ENCODE data around the gene TECTA. TPM values are rescaled to one million over a fixed set of nuclear protein-coding genes. Genes with fewer than 3 reads are reported as not detected.

TECTA gene
- total and polyA plus RNA-seq, 2 experiments from 2014 or later: 0.17 to 0.50 TPM

- Histone ChIP-seq H3K9me2 (replicated peaks; ENCODE audit: insufficient read depth) (no peaks in the 10 kb centered on the region), H3K4me1 (ENCODE audit: insufficient read depth) (no peaks in the 10 kb centered on the region), H3K4me3 (no peak overlapping the region), H3K27me3 (no peaks in the 10 kb centered on the region), H3K27ac (no peak overlapping the region), H3K79me2 (no peaks in the 10 kb centered on the region), H3K36me3 (replicated peaks; ENCODE audit: insufficient read depth, low read depth) (no peaks in the 10 kb centered on the region), H4K20me1 (ENCODE audit: insufficient read depth, poor library complexity, severe bottlenecking) (no peaks in the 10 kb centered on the region), H3K9me3 (ENCODE audit: low read depth) (no peaks in the 10 kb centered on the region), H3K4me2 (no peak overlapping the region), H2AFZ (no peak overlapping the region)
- TF ChIP-seq EZH2 (IDR thresholded peaks at IDR 0.05; ENCODE audit: borderline replicate concordance): no peak
- DNase-seq (ENCODE audit: low spot score): no peak
- WGBS (ENCODE audit: low lambda C conversion rate, missing lambda C conversion rate): 96% methylated on average over 5 of the region's 5 CpGs
These were observed 37.2 kb downstream of the TECTA start for GRCh38 chr11:121138259-121138658.

DNA sequence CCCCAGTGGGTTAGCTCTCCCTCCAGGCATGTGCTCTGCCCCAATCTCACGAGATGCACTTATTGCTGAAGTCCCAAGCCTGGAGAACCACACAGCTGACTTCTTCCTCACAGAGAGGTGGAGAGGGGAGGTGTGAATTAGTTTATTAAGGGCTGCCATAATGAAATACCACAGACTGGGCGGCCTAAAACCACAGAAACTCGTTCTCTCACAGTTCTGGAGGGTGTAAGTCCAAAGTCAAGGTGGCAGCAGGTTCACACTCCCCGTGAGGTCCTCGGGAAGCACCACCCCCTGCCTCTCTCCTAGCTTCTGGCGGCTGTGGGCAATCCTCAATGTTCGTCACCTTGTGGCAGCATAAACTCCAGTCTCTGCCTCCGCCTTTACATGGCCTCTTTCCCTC, 39.3 kb downstream of the TECTA start:
- no peaks in the 10 kb centered on the region for H3K9me2 ChIP-seq (replicated peaks; ENCODE audit: insufficient read depth)
- no peaks in the 10 kb centered on the region for H3K4me1 ChIP-seq (ENCODE audit: insufficient read depth)
- no peaks in the 10 kb centered on the region for H3K27me3 ChIP-seq
- no peaks in the 10 kb centered on the region for H3K79me2 ChIP-seq
- 92% methylated on average over 8 of the region's 8 CpGs for WGBS (ENCODE audit: low lambda C conversion rate, missing lambda C conversion rate)
- no peak overlapping the region for H3K27ac ChIP-seq
- TF ChIP-seq, protein P1, sequence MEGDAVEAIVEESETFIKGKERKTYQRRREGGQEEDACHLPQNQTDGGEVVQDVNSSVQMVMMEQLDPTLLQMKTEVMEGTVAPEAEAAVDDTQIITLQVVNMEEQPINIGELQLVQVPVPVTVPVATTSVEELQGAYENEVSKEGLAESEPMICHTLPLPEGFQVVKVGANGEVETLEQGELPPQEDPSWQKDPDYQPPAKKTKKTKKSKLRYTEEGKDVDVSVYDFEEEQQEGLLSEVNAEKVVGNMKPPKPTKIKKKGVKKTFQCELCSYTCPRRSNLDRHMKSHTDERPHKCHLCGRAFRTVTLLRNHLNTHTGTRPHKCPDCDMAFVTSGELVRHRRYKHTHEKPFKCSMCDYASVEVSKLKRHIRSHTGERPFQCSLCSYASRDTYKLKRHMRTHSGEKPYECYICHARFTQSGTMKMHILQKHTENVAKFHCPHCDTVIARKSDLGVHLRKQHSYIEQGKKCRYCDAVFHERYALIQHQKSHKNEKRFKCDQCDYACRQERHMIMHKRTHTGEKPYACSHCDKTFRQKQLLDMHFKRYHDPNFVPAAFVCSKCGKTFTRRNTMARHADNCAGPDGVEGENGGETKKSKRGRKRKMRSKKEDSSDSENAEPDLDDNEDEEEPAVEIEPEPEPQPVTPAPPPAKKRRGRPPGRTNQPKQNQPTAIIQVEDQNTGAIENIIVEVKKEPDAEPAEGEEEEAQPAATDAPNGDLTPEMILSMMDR (IDR thresholded peaks at IDR 0.05; ENCODE audit: poor library complexity): no peak
- TF ChIP-seq EZH2 (IDR thresholded peaks at IDR 0.05; ENCODE audit: borderline replicate concordance) (no peak), EZH2phosphoT487 (IDR thresholded peaks at IDR 0.05; ENCODE audit: low read depth, severe bottlenecking, unreplicated experiment) (no peak)
- no peaks in the 10 kb centered on the region for H3K9me3 ChIP-seq (ENCODE audit: low read depth)
- no peak overlapping the region for H3K4me2 ChIP-seq
- no peak overlapping the region for H3K4me3 ChIP-seq
- no peaks in the 10 kb centered on the region for H4K20me1 ChIP-seq (ENCODE audit: insufficient read depth, poor library complexity, severe bottlenecking)
- no peaks in the 10 kb centered on the region for H3K36me3 ChIP-seq (replicated peaks; ENCODE audit: insufficient read depth, low read depth)
- DNase-seq (ENCODE audit: low spot score): no peak
- H2AFZ ChIP-seq: no peak overlapping the region

- Histone ChIP-seq H3K27ac (no peak overlapping the region), H3K4me1 (ENCODE audit: insufficient read depth) (no peaks in the 10 kb centered on the region), H4K20me1 (ENCODE audit: insufficient read depth, poor library complexity, severe bottlenecking) (no peaks in the 10 kb centered on the region), H3K4me3 (no peak overlapping the region), H3K27me3 (no peaks in the 10 kb centered on the region), H2AFZ (no peak overlapping the region), H3K9me2 (replicated peaks; ENCODE audit: insufficient read depth) (no peaks in the 10 kb centered on the region), H3K4me2 (no peak overlapping the region), H3K79me2 (no peaks in the 10 kb centered on the region), H3K36me3 (replicated peaks; ENCODE audit: insufficient read depth, low read depth) (no peaks in the 10 kb centered on the region), H3K9me3 (ENCODE audit: low read depth) (no peaks in the 10 kb centered on the region)
- TF ChIP-seq, protein P1 (IDR thresholded peaks at IDR 0.05; ENCODE audit: poor library complexity): no peak
- TF ChIP-seq EZH2phosphoT487 (IDR thresholded peaks at IDR 0.05; ENCODE audit: low read depth, severe bottlenecking, unreplicated experiment): no peak
- DNase-seq (ENCODE audit: low spot score): no peak
- 100% methylated on average over 1 of the region's 1 CpG for WGBS (ENCODE audit: low lambda C conversion rate, missing lambda C conversion rate)
These were observed 40.0 kb downstream of the TECTA start for GRCh38 chr11:121141066-121141465.

DNA sequence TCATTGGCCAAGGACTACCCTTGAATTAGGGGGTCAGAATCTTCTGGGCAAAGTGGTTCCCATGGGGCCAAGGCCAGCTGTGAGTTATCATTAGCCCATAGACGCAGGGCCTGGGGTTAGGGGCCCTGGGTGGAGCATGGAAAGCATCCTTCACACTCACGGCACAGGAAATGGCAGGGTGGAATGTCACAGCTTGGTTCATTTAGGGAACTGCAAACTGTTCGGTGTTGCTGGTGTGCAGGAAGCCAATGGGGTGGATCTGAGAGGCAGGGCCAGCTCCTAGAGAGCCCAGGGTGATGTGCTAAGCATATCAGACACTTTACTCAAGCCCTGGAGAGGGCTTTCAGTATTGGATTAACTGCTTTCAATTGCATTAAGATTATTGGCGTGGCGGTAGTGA, 42.9 kb downstream of the TECTA start:
- no peak overlapping the region for H2AFZ ChIP-seq
- H3K27me3 ChIP-seq: no peaks in the 10 kb centered on the region
- WGBS (ENCODE audit: low lambda C conversion rate, missing lambda C conversion rate): 69% methylated on average over 5 of the region's 5 CpGs
- no peaks in the 10 kb centered on the region for H3K4me1 ChIP-seq (ENCODE audit: insufficient read depth)
- H3K79me2 ChIP-seq: no peaks in the 10 kb centered on the region
- TF ChIP-seq EZH2 (IDR thresholded peaks at IDR 0.05; ENCODE audit: borderline replicate concordance) (no peak), EZH2phosphoT487 (IDR thresholded peaks at IDR 0.05; ENCODE audit: low read depth, severe bottlenecking, unreplicated experiment) (no peak)
- TF ChIP-seq, protein P1 (IDR thresholded peaks at IDR 0.05; ENCODE audit: poor library complexity): no peak
- no peak overlapping the region for H3K27ac ChIP-seq
- no peaks in the 10 kb centered on the region for H4K20me1 ChIP-seq (ENCODE audit: insufficient read depth, poor library complexity, severe bottlenecking)
- H3K4me2 ChIP-seq: no peak overlapping the region
- H3K9me2 ChIP-seq (replicated peaks; ENCODE audit: insufficient read depth): no peaks in the 10 kb centered on the region
- H3K36me3 ChIP-seq (replicated peaks; ENCODE audit: insufficient read depth, low read depth): no peaks in the 10 kb centered on the region
- no peak for DNase-seq (ENCODE audit: low spot score)
- H3K4me3 ChIP-seq: no peak overlapping the region
- H3K9me3 ChIP-seq (ENCODE audit: low read depth): no peaks in the 10 kb centered on the region
